Endothelial cell (in vitro differentiated cells): ENCODE data around the gene CCDC92B. TPM values are rescaled to one million over a fixed set of nuclear protein-coding genes. Genes with fewer than 3 reads are reported as not detected.
"Not testable (repeated sequence)": the region's sequence is repeated elsewhere in the genome, so short reads cannot be mapped to it uniquely, and the experiment has no call there.

Source experiments
- DNase-seq: peaks from one replicate; pipeline ENCODE4 v3.0.0; 2021; ENCODE audit warnings: low spot score
- H3K27ac Mint-ChIP-seq: one replicate; pipeline ENCODE4 v1.8.0; 2021; ENCODE audit warnings: mixed read lengths, inconsistent platforms; ENCODE audit not compliant: unreplicated experiment
- H3K27me3 Mint-ChIP-seq: one replicate; pipeline ENCODE4 v1.8.0; 2021; ENCODE audit warnings: mild to moderate bottlenecking, moderate library complexity, mixed read lengths, inconsistent platforms; ENCODE audit not compliant: unreplicated experiment
- H3K36me3 Mint-ChIP-seq: one replicate; pipeline ENCODE4 v1.8.0; 2021; ENCODE audit warnings: mild to moderate bottlenecking, low read depth, mixed read lengths, inconsistent platforms; ENCODE audit not compliant: unreplicated experiment
- H3K4me1 Mint-ChIP-seq: one replicate; pipeline ENCODE4 v1.8.0; 2021; ENCODE audit warnings: mild to moderate bottlenecking, mixed read lengths, inconsistent platforms; ENCODE audit not compliant: unreplicated experiment
- H3K4me3 Mint-ChIP-seq: one replicate; pipeline ENCODE4 v1.8.0; 2021; ENCODE audit warnings: mild to moderate bottlenecking, mixed read lengths, inconsistent platforms; ENCODE audit not compliant: unreplicated experiment
- H3K9me3 Mint-ChIP-seq: one replicate; pipeline ENCODE4 v1.8.0; 2021; ENCODE audit warnings: mixed read lengths, inconsistent platforms; ENCODE audit not compliant: unreplicated experiment
- total RNA-seq: library from RNA; stranded (reverse); fragmentation: NEBNext Ultra II Directional; extraction: Animal tissue kit (Norgen Biotek cat#: 25700); gene quantifications from one replicate; pipeline ENCODE4 v1.2.1, GENCODE V29; 2021; ENCODE audit not compliant: unreplicated experiment
- TF ChIP-seq, protein P1 (sequence below): fragments of 200-600 bp; sonication (generic); IDR thresholded peaks from one replicate; pipeline ENCODE4 v1.5.0; 2021; ENCODE audit warnings: antibody characterized with exemption; ENCODE audit not compliant: unreplicated experiment

The CCDC92B gene
- total RNA-seq, 1 donor from 2014 or later, result 1.9 TPM

DNA sequence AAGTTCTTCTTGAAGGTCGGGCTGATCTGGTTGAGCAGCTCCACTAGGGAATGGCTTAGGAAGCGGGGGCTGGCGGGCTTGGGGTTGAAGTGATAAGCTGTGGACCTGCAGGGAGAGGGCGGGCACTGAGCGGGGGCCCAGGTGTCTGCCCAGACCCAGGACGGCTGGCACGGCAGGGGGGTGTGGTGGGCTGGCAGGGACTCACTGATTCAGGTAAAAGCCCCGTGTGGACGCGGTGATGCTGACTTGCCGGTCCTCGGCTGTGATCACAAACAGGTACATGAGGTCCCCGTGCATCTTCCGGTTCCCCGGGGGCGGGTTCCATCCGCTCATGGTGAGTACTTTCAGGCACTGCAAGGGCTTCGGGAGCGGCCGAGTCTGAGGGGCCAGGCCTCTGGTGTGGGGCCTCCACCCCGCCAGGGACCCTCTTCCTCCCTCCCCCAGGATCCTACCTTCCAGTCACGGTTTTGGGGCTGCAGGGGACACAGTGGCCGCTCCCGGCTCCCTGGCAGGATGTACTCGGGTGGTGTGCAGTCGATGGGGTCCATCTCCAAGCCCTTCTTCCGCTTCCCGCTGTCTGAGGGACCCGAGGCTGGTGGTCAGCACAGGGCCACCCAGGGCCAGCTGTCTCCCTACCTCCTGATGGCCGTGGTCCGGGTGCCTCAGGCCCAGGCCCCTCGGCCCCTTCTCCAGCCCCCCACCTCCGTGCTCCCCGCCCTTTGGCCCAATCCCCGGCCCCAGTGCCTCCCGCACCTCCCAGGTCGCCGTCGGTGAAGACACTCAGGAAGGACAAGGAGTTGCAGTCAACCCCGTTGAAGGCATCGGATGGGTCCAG, 48.1 kb downstream of the CCDC92B start:
- Mint-ChIP-seq H3K9me3 (no peaks in the 10 kb centered on the region), H3K36me3 (peaks cover 12% of the 10 kb centered on the region), H3K27me3 (peaks cover 4% of the 10 kb centered on the region), H3K27ac (no peak overlapping the region), H3K4me1 (peaks cover 3% of the 10 kb centered on the region), H3K4me3 (no peak overlapping the region)
- no peak for DNase-seq
- TF ChIP-seq, protein P1, sequence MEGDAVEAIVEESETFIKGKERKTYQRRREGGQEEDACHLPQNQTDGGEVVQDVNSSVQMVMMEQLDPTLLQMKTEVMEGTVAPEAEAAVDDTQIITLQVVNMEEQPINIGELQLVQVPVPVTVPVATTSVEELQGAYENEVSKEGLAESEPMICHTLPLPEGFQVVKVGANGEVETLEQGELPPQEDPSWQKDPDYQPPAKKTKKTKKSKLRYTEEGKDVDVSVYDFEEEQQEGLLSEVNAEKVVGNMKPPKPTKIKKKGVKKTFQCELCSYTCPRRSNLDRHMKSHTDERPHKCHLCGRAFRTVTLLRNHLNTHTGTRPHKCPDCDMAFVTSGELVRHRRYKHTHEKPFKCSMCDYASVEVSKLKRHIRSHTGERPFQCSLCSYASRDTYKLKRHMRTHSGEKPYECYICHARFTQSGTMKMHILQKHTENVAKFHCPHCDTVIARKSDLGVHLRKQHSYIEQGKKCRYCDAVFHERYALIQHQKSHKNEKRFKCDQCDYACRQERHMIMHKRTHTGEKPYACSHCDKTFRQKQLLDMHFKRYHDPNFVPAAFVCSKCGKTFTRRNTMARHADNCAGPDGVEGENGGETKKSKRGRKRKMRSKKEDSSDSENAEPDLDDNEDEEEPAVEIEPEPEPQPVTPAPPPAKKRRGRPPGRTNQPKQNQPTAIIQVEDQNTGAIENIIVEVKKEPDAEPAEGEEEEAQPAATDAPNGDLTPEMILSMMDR, result no peak

DNA sequence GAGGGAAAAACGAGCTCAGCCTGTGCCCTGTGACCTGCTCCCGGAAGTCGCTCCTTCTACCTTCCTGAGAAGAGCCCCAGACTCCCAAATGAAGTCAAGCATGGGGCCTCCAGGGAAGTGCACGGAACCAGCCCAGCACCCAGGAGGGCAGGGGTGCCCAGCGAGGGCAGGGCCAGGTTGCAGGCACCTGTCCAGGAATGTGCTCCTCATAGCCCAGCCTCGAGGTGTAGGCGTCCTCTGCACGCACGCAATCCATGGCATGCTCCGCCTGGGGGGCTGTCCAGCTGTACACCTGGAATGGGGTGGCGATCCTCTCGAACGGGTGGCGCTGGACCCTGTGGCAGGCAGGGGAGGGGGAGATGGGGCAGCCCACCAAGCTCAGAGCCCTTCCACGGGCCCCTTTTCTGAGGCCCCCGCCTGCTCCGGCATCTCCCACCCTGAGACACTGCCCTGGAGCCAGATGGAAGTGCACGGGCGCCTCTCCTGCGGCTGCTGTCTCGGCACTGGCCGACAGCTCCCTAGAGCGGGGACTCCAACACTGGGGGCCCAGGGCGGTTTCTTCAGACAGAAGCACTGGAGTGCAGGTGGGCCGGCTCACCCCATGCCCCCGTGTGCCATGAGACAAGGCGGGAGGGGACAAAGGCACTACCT, 48.8 kb downstream of the CCDC92B start:
- Mint-ChIP-seq H3K27ac (no peak overlapping the region), H3K4me1 (peaks cover 3% of the 10 kb centered on the region), H3K27me3 (peaks cover 4% of the 10 kb centered on the region), H3K4me3 (no peak overlapping the region), H3K36me3 (peaks cover 12% of the 10 kb centered on the region), H3K9me3 (no peaks in the 10 kb centered on the region)
- TF ChIP-seq, protein P1, result no peak
- no peak for DNase-seq

DNA sequence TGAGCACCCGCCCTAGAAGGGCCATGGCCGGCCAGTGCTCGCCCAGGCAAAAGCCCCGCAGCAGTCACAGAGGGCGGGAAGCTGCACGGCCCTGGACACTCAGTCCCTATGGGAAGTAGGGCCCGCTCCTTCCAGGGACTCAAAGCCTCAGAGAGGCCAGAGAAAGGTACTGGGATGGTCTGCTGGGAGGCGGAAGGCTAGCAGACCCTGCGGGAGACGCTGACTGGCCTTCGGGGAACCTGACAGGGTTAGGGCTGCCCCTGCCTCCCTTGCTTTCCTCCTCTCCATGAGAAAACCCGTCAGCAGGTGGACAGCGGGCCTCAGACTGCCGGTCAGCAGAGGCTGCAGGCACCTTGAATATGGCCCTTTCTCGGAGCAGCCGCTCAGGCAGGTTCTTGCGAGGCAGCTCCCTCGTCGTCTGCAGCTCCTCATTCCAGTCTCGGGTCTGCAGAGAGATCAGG, 49.4 kb downstream of the CCDC92B start:
- Mint-ChIP-seq H3K4me1 (no peaks in the 10 kb centered on the region), H3K9me3 (no peaks in the 10 kb centered on the region), H3K27me3 (peaks cover 4% of the 10 kb centered on the region), H3K4me3 (no peak overlapping the region), H3K36me3 (peaks cover 8% of the 10 kb centered on the region), H3K27ac (no peak overlapping the region)
- DNase-seq, result no peak
- TF ChIP-seq, protein P1, result no peak

DNA sequence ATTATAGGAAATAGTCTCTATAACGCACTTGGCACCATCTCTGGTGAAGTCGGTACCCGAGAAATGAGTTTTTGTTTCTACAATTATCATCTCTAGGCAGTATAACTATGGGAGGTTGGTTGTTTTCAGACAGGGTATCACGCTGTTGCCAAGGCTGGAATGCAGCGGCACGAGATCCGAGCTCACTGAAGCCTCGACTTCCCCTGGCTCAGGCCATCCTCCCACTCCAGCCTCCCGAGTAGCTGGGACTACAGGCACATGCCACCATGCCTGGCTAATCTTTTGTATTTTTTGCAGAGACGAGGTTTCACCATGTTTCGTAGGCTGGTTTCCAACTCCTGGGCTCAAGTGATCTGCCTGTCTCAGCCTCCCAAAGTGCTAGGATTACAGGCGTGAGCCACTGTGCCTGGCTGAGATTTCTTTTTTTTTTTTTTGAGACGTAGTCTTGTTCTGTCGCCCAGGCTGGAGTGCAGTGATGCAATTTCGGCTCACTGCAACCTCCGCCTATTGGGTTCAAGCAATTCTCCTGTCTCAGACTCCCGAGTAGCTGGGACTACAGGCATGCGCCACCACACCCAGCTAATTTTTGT, 50.1 kb downstream of the CCDC92B start:
- H3K9me3 Mint-ChIP-seq, H3K4me1 Mint-ChIP-seq, DNase-seq, H3K27me3 Mint-ChIP-seq, H3K36me3 Mint-ChIP-seq, H3K4me3 Mint-ChIP-seq, H3K27ac Mint-ChIP-seq: not testable (repeated sequence)

DNA sequence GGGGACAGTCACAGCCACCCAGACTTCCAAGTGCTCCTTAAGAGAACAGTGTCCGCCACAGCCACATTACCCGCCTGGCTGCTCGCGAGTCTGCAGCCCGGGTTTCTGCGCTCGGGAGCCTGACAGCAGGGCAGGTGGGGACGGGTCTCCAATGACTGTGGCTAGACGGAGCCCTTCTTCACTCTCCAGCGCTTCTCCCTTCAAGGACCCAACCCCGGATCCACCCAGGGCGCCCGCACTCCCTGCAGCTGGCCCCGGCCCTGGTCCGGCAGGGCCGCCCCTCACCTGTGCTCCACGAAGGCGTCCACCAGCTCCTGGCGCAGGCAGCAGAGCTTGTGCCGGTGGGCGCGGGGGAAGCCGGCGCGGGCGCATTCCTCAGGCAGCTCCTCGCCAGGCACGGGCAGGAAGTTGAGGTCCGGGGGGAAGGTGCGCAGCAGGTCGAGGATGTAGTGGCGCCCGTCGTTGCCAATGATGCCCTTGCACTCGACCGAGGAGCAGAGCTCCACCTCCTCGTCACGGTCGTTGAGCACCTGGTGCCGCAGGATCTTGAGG, 51.8 kb downstream of the CCDC92B start:
- peak; percentile 2 for DNase-seq
- H3K4me1 Mint-ChIP-seq, result no peaks in the 10 kb centered on the region
- H3K9me3 Mint-ChIP-seq, result no peaks in the 10 kb centered on the region
- H3K27ac Mint-ChIP-seq, result no peak overlapping the region
- H3K27me3 Mint-ChIP-seq, result no peaks in the 10 kb centered on the region
- H3K36me3 Mint-ChIP-seq, result peaks cover 10% of the 10 kb centered on the region
- H3K4me3 Mint-ChIP-seq, result no peak overlapping the region
- TF ChIP-seq, protein P1, result no peak
